ENCODE data around the gene PCYT2. TPM values are rescaled to one million over a fixed set of nuclear protein-coding genes. Genes with fewer than 3 reads are reported as not detected.

Gene PCYT2
- total RNA-seq, 1 experiment from 2014 or later, result 151 TPM

DNA sequence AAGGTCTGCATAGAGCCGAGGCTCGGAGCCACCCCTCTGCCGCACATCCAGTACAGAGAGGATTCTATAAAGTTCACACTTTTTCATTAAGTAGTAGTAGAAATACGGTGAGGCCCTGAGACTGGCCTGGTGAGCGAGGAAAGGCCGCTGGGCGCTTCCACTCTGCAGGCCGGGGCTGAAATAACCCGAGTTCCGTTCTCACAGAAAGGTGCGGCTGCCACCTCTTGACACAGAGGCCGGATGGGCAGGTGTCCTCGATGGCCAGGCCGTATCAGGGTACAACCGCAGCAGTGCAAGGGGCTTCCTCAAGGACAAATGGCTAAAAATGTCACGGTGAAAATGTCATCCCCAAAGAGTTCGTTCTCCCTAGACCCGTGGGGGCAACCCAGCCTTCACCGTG lies 770 bp upstream of the PCYT2 start:
- no peaks in the 10 kb centered on the region for H3K9me3 ChIP-seq
- no peaks in the 10 kb centered on the region for H3K9me3 Mint-ChIP-seq (ENCODE audit: unreplicated experiment)
- peaks cover 93% of the 10 kb centered on the region for H3K36me3 Mint-ChIP-seq (ENCODE audit: insufficient read depth, unreplicated experiment)
- ChIA-PET CTCF (interaction anchor here (0.8 kb wide), 1 partner anchor 16 kb away, joined by 9 read pairs; the partner anchor contains the start of gene MAFG), POLR2A (no interaction called here)
- no peaks in the 10 kb centered on the region for H3K27me3 Mint-ChIP-seq (ENCODE audit: insufficient read depth, unreplicated experiment)
- DNase-seq, result no peak
- peak overlapping the region; percentile 70 for H3K4me3 Mint-ChIP-seq (ENCODE audit: unreplicated experiment)
- H3K4me3 ChIP-seq (ENCODE audit: low read depth, low read length), result no peak overlapping the region
- peak overlapping the region; percentile 73 for H3K27ac Mint-ChIP-seq (ENCODE audit: unreplicated experiment)
- intact Hi-C loops (cut with micrococcal nuclease; ENCODE audit: unreplicated experiment), result loop anchor here (2.0 kb wide), 1 partner anchor 15 kb away; the partner anchor contains the start of gene MAFG
- TF ChIP-seq, protein P1, sequence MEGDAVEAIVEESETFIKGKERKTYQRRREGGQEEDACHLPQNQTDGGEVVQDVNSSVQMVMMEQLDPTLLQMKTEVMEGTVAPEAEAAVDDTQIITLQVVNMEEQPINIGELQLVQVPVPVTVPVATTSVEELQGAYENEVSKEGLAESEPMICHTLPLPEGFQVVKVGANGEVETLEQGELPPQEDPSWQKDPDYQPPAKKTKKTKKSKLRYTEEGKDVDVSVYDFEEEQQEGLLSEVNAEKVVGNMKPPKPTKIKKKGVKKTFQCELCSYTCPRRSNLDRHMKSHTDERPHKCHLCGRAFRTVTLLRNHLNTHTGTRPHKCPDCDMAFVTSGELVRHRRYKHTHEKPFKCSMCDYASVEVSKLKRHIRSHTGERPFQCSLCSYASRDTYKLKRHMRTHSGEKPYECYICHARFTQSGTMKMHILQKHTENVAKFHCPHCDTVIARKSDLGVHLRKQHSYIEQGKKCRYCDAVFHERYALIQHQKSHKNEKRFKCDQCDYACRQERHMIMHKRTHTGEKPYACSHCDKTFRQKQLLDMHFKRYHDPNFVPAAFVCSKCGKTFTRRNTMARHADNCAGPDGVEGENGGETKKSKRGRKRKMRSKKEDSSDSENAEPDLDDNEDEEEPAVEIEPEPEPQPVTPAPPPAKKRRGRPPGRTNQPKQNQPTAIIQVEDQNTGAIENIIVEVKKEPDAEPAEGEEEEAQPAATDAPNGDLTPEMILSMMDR (IDR thresholded peaks at IDR 0.05; ENCODE audit: insufficient read depth in 1 of 2, low read depth in 1 of 2, low read length in 1 of 2, severe bottlenecking in 1 of 2, unreplicated experiment in 1 of 2), result no peak
- H3K27me3 ChIP-seq (replicated peaks; ENCODE audit: control insufficient read depth, insufficient read depth, low read length), result no peaks in the 10 kb centered on the region
- peaks cover 24% of the 10 kb centered on the region for H3K4me1 Mint-ChIP-seq (ENCODE audit: low read depth, unreplicated experiment)
- BruUV-seq (replicated peaks), result no TSS peak
- peaks cover 24% of the 10 kb centered on the region for H3K36me3 ChIP-seq (ENCODE audit: control insufficient read depth, insufficient read depth, low read length)
- H3K4me1 ChIP-seq, result peaks cover 25% of the 10 kb centered on the region

DNA sequence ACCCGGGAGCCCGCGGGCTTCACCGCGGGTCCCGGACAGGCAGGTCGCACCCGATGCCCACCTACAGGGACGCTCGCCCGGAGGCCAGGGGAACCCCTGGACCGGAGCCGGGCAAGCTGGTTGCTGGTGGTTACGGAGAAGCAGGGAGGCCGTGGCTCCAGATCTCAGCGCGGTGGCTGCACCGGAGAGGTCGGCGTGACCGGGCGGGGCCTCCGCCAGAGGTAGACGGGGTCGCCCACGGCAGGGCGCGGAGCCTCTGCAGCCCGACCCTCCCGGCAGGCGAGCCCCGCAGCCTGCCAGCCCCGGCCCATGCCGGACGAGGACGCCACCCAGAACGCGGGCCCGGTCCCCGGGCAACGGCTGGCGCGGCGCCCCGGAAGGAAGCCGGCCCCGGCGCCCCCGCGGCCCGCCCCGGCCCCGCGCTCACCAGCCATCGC lies 341 bp downstream of the PCYT2 start:
- Mint-ChIP-seq H3K9me3 (ENCODE audit: unreplicated experiment) (no peaks in the 10 kb centered on the region), H3K4me3 (ENCODE audit: unreplicated experiment) (peak overlapping the region; percentile 89), H3K27me3 (ENCODE audit: insufficient read depth, unreplicated experiment) (no peaks in the 10 kb centered on the region), H3K36me3 (ENCODE audit: insufficient read depth, unreplicated experiment) (peaks cover 91% of the 10 kb centered on the region), H3K4me1 (ENCODE audit: low read depth, unreplicated experiment) (peaks cover 13% of the 10 kb centered on the region), H3K27ac (ENCODE audit: unreplicated experiment) (peak overlapping the region; percentile 94)
- Histone ChIP-seq H3K4me1 (peaks cover 15% of the 10 kb centered on the region), H3K36me3 (ENCODE audit: control insufficient read depth, insufficient read depth, low read length) (peaks cover 24% of the 10 kb centered on the region), H3K9me3 (no peaks in the 10 kb centered on the region), H3K4me3 (ENCODE audit: low read depth, low read length) (peak overlapping the region; percentile 99), H3K27me3 (replicated peaks; ENCODE audit: control insufficient read depth, insufficient read depth, low read length) (no peaks in the 10 kb centered on the region)
- CTCF ChIA-PET, result no interaction called here
- intact Hi-C loops (cut with micrococcal nuclease; ENCODE audit: unreplicated experiment), result loop anchor here (1.0 to 2.0 kb wide), 2 partner anchors 16 to 20 kb away; partner anchors contain the start of genes ALYREF, ANAPC11 and MAFG
- TF ChIP-seq, protein P1 (IDR thresholded peaks at IDR 0.05; ENCODE audit: insufficient read depth in 1 of 2, low read depth in 1 of 2, low read length in 1 of 2, severe bottlenecking in 1 of 2, unreplicated experiment in 1 of 2), result no peak
- DNase-seq, result no peak
- TSS peak; percentile 91 for BruUV-seq (replicated peaks)
- POLR2A ChIA-PET, result interaction anchor here (0.6 to 1.0 kb wide), 5 partner anchors 14 to 127 kb away, joined by 3 to 7 read pairs (median 3); partner anchors contain the start of genes ANAPC11 and DCXR

DNA sequence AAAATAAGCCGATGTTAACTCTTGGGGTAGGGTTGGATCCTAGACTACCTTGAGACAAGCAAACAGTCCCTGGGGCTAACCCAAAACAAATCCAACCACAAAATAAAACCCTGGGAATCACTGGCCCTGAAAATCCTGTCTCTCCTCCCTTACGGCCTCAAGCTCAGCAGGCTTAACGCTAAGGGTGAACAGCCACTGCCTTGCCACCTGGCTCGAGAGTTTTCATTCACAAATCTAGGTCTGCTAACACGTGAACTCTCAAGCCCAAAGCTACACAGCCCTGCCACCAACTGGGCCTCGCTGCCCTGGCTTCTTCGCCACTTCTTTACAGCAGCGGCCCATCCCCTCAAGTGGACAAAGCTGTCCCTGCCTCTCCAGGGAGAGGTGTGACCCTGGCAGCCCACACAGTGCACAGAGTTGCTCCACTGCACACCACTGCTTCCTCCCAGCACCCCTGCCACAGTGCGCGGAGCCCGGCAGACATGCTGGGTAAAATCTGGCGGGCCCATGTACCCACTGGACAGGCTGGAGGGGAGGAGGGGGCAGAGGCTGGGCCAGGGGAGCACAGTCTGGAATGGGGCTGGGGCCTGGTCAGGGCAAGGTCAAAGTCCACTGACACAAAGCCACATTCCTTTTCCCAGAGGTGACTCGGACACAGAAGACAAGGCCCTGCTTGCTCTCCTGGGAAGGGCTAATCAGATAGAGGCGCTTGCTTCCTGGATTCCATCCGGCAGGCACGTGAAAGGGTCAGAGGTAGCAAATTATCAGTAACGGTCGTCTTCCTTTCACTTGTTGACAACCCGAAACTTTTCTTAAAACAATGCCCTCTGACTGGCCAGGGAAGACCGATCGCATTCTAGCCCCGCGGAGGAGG lies 996 bp downstream of the PCYT2 start:
- Mint-ChIP-seq H3K27me3 (ENCODE audit: insufficient read depth, unreplicated experiment) (no peaks in the 10 kb centered on the region), H3K27ac (ENCODE audit: unreplicated experiment) (peak overlapping the region; percentile 94), H3K36me3 (ENCODE audit: insufficient read depth, unreplicated experiment) (peaks cover 91% of the 10 kb centered on the region), H3K9me3 (ENCODE audit: unreplicated experiment) (no peaks in the 10 kb centered on the region), H3K4me3 (ENCODE audit: unreplicated experiment) (peak overlapping the region; percentile 89), H3K4me1 (ENCODE audit: low read depth, unreplicated experiment) (peaks cover 13% of the 10 kb centered on the region)
- BruUV-seq (replicated peaks), result TSS peak; percentile 41
- peak overlapping the region; percentile 99 for H3K4me3 ChIP-seq (ENCODE audit: low read depth, low read length)
- peaks cover 22% of the 10 kb centered on the region for H3K36me3 ChIP-seq (ENCODE audit: control insufficient read depth, insufficient read depth, low read length)
- CTCF ChIA-PET, result interaction anchor here (1.1 kb wide), 1 partner anchor 18 kb away, joined by 3 read pairs; no protein-coding TSS in a partner anchor
- H3K27me3 ChIP-seq (replicated peaks; ENCODE audit: control insufficient read depth, insufficient read depth, low read length), result no peaks in the 10 kb centered on the region
- peaks cover 15% of the 10 kb centered on the region for H3K4me1 ChIP-seq
- POLR2A ChIA-PET, result interaction anchor here (0.6 kb wide), 1 partner anchor 55 kb away, joined by 3 read pairs; no protein-coding TSS in a partner anchor
- TF ChIP-seq, protein P1 (IDR thresholded peaks at IDR 0.05; ENCODE audit: insufficient read depth in 1 of 2, low read depth in 1 of 2, low read length in 1 of 2, severe bottlenecking in 1 of 2, unreplicated experiment in 1 of 2), result no peak
- peak; percentile 87 to 93 for DNase-seq
- no peaks in the 10 kb centered on the region for H3K9me3 ChIP-seq
- intact Hi-C loops (cut with micrococcal nuclease; ENCODE audit: unreplicated experiment), result loop anchor here (1.0 to 2.0 kb wide), 2 partner anchors 17 to 19 kb away; partner anchors contain the start of genes ALYREF, ANAPC11 and MAFG

Measured in Caco-2 (cell line).